Fibroblast of lung (primary cell): ENCODE results near the gene SEPTIN2.

Experiments
- CTCF ChIP-seq, 2 donors: IDR thresholded peaks in 1 of 2; conservative IDR thresholded peaks in 1 of 2; 1 replicate in 1 of 2; 2 replicates in 1 of 2; pipeline ENCODE4 v1.5.1; 2011 to 2012; ENCODE audit warnings: low read length in 2 of 2, control low read depth in 1 of 2, inconsistent platforms in 1 of 2, low read depth in 1 of 2, mild to moderate bottlenecking in 1 of 2
- EZH2 ChIP-seq: IDR thresholded peaks from 2 replicates; pipeline ENCODE4 v1.5.1; 2012; ENCODE audit warnings: low read length, control low read depth, mild to moderate bottlenecking; ENCODE audit errors: missing control alignments

- TF ChIP-seq CTCF (conservative IDR thresholded peaks at IDR 0.05 in 1 of 2, IDR thresholded peaks at IDR 0.05 in 1 of 2; ENCODE audit: low read depth in 1 of 2, low read length in 2 of 2), result no peak
- TF ChIP-seq EZH2, result no peak
These were observed 61.1 kb downstream of the SEPTIN2 start for GRCh38 chr2:241376808-241377207.
